ENCODE data around the gene KHDC4. TPM values are rescaled to one million over a fixed set of nuclear protein-coding genes. Genes with fewer than 3 reads are reported as not detected.

KHDC4 gene
- total and polyA plus RNA-seq, 9 of the 15 experiments (the other 6 are each of a cell fraction or from before 2014, with no cell fraction given): 12.1 to 185 (median 65.6) TPM

- TF ChIP-seq ARID3B (CRISPR knock-in tag; IDR thresholded peaks at IDR 0.05; ENCODE audit: borderline replicate concordance) (no peak), HMGXB4 (CRISPR knock-in tag; IDR thresholded peaks at IDR 0.05) (no peak), FOXJ3 (CRISPR knock-in tag; IDR thresholded peaks at IDR 0.05) (no peak), NFIC (IDR thresholded peaks at IDR 0.05) (peak; percentile 71), THRB (CRISPR knock-in tag; conservative IDR thresholded peaks at IDR 0.05) (0 out of 2 replicates have a peak, but pooled peaks have one; percentile 51), MBD2 (IDR thresholded peaks at IDR 0.05; ENCODE audit: borderline replicate concordance, low read depth) (peak; percentile 88), PHB2 (IDR thresholded peaks at IDR 0.05; ENCODE audit: low read depth) (0 out of 2 replicates have a peak, but pooled peaks have one; percentile 1), ZNF511 (CRISPR knock-in tag; IDR thresholded peaks at IDR 0.05) (peak; percentile 50; the same call in 1 of the 2 replicates), HMBOX1 (IDR thresholded peaks at IDR 0.05) (no peak), TCF7 (IDR thresholded peaks at IDR 0.05; ENCODE audit: borderline replicate concordance) (no peak), ARHGAP35 (IDR thresholded peaks at IDR 0.05; ENCODE audit: partially characterized antibody) (no peak), SIN3B (IDR thresholded peaks at IDR 0.05; ENCODE audit: low read depth) (peak; percentile 48; the same call in 1 of the 2 replicates), ZNF444 (CRISPR knock-in tag; IDR thresholded peaks at IDR 0.05) (no peak), SIX5 (IDR thresholded peaks at IDR 0.05; ENCODE audit: borderline replicate concordance in 1 of 2, insufficient read depth in 1 of 2, low read depth in 1 of 2, low read length in 2 of 2) (peak; percentile 30 to 37; a peak in 3 of 4 replicates), ZNF23 (CRISPR knock-in tag; IDR thresholded peaks at IDR 0.05) (peak; percentile 15; the same call in 1 of the 2 replicates), KLF1 (tag; IDR thresholded peaks at IDR 0.05) (peak; percentile 53; the same call in 1 of the 2 replicates), MCM7 (IDR thresholded peaks at IDR 0.05) (no peak), CCAR2 (IDR thresholded peaks at IDR 0.05; ENCODE audit: low read depth, low read length) (no peak), ZNF589 (CRISPR knock-in tag; IDR thresholded peaks at IDR 0.05; ENCODE audit: low read depth) (peak; percentile 67; the same call in 1 of the 2 replicates), ATF7 (IDR thresholded peaks at IDR 0.05) (peak; percentile 87), ZEB2 (IDR thresholded peaks at IDR 0.05) (peak; percentile 10; the same call in 1 of the 2 replicates), TARDBP (IDR thresholded peaks at IDR 0.05) (peak; percentile 18; the same call in 1 of the 2 replicates)
Observed at GRCh38 chr1:155934097-155934935, at the start of gene KHDC4 (continued).

Measured in K562 (cell line).